GM12874 (cell line): ENCODE measurements around the gene LOX.
A peak's percentile ranks its signal among the peaks of the same experiment; 100 is the strongest.

Experiments used
- TF ChIP-seq, protein P1 (sequence below): IDR thresholded peaks from 2 replicates; pipeline ENCODE4 v1.5.1; 2011; ENCODE audit warnings: low read depth, mild to moderate bottlenecking, control low read depth, low read length, moderate library complexity; ENCODE audit not compliant: insufficient read depth

The LOX gene

DNA sequence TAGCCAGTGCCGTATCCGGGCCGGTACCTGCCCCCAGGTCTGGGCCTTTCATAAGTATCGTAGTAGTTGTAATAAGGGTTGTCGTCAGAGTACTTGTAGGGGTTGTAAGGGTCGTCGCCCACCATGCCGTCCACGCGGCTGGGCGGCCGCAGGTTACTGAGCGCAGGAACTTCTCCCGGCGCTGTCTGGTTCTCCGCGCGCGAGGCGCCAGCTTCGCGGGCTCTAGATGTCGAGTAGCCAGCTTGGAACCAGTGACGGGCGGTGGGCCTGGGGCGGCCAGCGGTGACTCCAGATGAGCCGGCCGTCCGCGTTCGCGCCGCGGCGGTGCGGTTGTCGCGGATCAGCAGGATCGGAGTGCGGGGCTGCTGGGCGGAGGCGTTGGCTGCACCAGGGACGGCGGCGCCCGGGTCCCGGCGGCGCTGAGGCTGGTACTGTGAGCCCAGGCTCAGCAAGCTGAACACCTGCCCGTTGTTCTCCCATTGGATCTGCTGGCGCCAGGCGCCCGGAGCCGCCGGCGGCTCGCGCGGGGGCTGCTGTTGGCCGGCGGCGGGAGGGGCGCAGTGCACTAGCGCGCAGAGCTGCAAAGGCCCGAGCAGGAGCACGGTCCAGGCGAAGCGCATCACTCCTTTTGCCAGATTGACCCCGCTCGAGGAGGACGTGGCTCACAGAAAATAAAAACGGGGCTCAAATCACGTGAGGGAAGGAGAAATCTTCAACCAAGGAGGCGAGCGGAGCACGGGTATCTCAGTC is 518 bp downstream of the LOX start:
- TF ChIP-seq, protein P1, sequence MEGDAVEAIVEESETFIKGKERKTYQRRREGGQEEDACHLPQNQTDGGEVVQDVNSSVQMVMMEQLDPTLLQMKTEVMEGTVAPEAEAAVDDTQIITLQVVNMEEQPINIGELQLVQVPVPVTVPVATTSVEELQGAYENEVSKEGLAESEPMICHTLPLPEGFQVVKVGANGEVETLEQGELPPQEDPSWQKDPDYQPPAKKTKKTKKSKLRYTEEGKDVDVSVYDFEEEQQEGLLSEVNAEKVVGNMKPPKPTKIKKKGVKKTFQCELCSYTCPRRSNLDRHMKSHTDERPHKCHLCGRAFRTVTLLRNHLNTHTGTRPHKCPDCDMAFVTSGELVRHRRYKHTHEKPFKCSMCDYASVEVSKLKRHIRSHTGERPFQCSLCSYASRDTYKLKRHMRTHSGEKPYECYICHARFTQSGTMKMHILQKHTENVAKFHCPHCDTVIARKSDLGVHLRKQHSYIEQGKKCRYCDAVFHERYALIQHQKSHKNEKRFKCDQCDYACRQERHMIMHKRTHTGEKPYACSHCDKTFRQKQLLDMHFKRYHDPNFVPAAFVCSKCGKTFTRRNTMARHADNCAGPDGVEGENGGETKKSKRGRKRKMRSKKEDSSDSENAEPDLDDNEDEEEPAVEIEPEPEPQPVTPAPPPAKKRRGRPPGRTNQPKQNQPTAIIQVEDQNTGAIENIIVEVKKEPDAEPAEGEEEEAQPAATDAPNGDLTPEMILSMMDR: no peak

DNA sequence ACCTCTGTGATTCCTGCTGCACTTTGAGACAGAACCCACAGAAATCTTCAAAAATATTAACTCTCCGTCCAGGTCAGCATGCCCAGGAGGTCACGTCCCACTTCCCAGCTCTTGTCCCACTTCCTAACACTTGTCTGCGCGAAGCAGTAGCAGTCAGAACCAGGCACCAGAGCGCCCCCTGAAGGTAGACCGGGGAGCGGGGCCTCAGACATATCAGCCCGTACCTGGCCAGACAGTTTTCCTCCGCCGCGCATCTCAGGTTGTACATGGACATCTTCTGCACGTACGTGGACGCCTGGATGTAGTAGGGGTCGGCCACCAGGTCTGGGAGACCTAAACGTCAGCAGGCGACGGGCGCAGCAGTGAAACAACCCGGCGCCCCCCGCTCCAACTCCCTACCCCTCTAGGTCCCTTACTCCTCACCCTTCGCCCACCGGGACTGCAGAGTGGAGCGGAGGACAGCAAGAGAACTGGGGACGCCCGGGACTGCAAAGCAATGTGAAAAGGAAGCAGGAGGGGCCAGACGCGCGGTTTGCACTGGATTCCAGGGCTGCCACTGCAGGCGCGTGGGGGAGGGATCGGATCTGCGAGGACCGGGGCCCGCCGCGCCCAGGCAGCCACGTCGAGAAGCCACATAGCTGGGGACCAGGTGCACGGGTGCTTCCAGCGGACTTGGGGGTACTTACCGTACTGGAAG is 1.2 kb downstream of the LOX start:
- TF ChIP-seq, protein P1: peak; percentile 77

DNA sequence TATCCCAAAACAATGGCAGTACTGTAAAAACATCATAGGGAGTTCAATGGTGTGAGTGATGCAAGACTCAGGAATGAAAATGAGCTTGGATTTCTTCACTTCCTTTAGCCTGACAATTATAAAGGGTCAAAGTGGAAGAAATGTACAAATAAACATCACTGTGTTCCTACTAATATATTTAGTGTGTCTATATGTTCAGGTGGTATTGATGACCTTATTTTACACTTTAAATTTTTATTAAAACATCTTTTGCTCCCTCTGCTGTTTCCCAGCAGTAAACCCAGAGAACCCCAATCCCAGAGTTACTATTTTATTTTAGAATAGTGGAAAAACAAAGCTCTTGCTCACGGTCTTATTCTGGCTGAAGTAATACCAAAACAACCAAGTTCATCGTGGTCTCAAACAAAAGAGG is 2.0 kb downstream of the LOX start:
- TF ChIP-seq, protein P1: no peak

DNA sequence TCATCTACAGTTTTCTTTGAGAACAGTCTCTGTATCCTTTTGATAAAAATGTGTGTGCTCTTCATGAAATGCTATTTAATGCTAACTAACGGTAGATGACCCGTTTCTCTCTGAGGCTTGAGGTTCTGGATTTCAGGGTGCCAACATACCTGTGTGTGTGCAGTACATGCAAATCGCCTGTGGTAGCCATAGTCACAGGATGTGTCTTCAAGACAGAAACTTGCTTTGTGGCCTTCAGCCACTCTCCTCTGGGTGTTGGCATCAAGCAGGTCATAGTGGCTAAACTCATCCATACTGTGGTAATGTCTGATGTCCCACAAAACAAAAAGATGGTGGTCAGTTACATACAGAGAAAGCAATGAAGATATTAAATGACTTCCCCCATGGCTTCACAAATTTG is 4.2 kb downstream of the LOX start:
- TF ChIP-seq, protein P1: no peak

DNA sequence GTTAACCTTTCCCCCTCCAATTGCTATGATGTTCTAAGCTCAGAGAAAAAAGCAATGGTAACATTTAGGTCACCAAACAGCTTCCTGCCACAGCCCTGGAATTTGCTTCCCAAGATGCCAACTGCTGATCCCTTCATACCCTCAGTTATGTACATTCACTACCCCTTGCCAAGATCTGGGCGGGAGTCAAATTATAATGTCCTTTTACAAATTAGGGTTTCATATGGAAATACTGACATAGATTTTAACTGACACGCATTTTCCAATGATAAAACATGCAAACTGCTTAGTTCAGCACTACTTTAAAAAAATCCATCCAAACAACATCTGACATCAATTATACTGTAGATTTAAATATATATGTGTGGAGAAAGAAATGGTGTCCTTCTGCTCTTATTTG is 5.0 kb downstream of the LOX start:
- TF ChIP-seq, protein P1: no peak

DNA sequence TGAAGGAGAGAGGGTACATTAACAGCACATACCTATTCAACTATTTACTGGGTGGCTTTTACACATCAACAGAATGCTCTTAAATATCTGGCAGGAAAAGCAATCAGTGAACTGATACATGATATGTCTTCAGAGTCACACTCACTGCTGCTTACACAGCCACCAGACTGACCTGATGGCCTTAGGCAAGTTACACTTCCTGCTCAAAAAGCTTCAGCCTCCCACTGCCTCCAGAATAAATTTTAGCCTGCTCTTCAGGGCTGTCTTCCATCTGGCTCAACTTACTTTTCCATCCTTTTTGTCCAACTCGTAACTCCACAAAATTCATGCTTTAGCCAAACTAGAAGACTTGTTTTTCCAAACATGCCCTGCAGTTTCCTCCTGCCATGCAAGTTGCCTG is 10.7 kb downstream of the LOX start:
- TF ChIP-seq, protein P1: no peak

DNA sequence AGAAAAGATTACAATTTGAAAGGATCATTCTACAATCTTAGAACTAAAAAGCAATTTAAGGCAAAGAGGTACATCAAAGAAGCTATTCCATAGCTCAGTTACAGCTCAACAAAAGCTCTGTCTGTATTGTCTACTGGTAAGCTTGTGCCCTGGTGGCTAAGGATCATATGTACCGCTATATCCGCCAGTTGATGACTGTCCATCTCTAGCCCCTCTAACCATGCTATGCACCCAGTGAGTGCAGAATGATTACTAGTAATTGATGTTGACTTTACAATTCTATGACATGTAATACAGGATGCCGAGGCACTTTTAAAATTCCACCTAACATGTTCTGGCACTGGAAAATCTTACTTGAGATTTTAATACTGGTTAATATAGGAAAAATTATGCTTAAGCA is 13.1 kb downstream of the LOX start:
- TF ChIP-seq, protein P1: no peak
